ENCODE measurements around the gene DDX46.
A peak's percentile ranks its signal among the peaks of the same experiment; 100 is the strongest.
"Not testable (repeated sequence)": the region's sequence is repeated elsewhere in the genome, so short reads cannot be mapped to it uniquely, and the experiment has no call there.

Gene DDX46

DNA sequence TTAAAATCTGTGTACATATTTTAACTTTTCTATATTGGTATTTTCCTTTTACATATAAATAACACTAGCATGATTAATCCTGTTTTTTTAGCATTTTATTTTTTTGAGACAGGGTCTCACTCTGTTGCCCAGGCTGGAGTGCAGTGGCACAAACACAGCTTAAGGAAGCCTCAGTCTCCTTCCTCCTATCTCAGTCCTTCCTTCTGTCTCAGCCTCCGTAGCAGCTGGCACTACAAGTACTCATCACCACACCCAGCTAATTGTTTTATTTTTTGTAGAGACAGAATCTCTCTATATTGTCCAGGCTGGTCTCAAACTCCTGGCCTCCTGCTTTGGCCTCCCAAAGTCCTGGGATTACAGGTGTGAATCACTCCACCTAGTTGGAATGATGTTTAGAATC, 85.7 kb downstream of the DDX46 start:
- no peak for DNase-seq (ENCODE audit: low spot score)

GRCh38 chr5:134845335-134845851, 86.8 kb downstream of the DDX46 start:
- DNase-seq (ENCODE audit: low spot score), result no peak

- peak; percentile 93 for DNase-seq (ENCODE audit: low spot score)
These were observed 87.5 kb downstream of the DDX46 start, which contains the start of gene C5orf24 for GRCh38 chr5:134845852-134846640. TSS of gene C5orf24 (plus strand) at chr5:134845968. CDS start at chr5:134854901, 8,933 bp downstream.

DNA sequence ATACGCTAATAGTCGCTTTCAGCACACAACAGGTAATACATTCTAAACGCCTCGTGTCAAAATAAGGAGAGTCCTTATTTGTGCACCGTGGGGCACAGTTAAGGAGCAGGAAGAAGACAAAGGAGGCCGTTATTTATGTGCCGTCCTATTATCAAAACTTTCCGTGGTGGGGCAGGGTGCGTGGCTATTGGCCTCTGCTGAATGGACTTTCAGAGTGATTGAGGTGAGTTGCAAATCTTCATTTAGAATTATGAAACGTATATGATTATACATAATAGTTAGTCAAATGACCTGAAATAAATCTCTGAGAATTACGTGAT, 88.0 kb downstream of the DDX46 start:
- DNase-seq (ENCODE audit: low spot score), result peak; percentile 12

DNA sequence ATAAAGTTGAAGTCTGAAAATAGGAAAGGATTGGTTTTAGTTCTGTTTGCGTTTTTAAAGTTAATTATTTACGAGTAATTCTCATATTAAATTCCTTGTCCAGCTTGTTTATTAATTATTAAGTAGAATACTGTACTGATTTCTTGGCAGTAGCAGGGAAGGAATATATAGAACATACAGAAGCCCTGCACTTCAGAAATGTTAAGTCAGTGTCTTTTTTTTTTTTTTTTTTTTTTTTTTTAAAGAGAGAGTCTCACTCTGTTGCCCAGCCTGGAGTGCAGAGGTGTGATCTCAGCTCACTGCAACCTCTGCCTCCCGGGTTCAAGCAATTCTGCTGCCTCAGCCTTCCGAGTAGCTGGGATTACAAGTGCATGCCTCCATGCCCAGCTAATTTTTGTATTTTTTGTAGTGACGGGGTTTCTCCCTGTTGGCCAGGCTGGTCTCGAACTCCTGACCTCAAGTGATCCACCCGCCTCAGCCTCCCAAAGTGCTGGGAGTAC, 90.9 kb downstream of the DDX46 start:
- not testable (repeated sequence) for DNase-seq (ENCODE audit: low spot score)

- peak; percentile 7 for DNase-seq (ENCODE audit: low spot score)
These were observed 92.8 kb downstream of the DDX46 start for GRCh38 chr5:134851307-134851923.

- DNase-seq (ENCODE audit: low spot score), result not testable (repeated sequence)
These were observed 97.9 kb downstream of the DDX46 start for GRCh38 chr5:134856465-134856864.

DNA sequence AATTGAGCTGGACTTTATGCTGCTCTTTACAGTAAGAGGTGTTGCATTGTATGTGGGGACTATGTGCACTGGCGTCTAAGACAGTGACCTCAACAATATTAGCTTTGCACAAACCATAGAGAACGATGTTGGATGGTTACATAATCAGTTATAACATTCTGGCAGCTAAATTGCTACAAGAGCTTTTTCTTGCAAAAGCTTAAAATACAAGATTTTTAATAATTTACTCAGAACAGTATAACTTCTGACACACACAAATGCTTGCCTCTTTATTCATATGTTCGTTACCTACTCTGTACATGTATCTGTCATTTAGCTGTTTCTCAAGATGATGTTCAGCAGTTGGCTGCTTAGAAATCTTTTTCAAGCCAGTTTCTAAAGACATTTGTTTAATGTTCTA, 98.8 kb downstream of the DDX46 start:
- DNase-seq (ENCODE audit: low spot score), result no peak

DNA sequence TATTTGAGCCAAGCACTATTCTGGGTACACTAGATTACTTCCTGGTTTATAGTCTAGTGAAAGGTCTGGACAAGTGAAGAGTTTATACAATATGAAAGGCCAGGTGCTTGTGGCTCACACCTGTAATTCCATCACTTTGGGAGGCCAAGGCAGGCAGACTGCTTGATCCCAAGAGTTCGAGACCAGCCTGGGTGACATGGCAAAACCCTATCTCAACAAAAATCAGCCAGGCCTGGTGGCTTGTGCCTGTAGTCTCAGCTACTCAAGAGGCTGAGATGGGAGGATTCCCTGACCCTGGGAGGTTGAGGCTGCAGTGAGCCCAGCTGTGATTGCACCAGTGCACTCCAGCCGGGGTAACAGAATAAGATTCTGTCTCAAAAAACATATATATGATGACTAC, 106.1 kb downstream of the DDX46 start:
- no peak for DNase-seq (ENCODE audit: low spot score)

DNA sequence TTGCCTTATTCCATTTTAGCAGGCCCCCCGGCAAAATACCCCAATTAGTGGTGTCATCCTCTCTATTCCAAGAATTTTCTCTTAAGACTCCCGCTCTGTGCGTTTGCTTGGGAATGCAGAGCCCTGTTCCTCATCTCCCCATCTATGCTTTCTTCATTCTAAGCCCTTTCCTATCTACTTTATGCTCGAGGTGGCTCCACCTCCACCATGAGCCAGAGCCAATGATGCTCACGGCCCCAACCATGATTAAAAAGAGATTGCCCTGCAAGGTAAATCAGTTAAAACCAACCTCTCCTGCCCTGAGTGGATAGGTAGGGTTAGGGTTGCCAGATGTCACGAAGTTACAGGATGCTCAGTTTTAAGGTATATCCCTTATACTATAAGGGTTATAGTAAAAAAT, 114.9 kb downstream of the DDX46 start:
- DNase-seq (ENCODE audit: low spot score), result peak; percentile 8

DNA sequence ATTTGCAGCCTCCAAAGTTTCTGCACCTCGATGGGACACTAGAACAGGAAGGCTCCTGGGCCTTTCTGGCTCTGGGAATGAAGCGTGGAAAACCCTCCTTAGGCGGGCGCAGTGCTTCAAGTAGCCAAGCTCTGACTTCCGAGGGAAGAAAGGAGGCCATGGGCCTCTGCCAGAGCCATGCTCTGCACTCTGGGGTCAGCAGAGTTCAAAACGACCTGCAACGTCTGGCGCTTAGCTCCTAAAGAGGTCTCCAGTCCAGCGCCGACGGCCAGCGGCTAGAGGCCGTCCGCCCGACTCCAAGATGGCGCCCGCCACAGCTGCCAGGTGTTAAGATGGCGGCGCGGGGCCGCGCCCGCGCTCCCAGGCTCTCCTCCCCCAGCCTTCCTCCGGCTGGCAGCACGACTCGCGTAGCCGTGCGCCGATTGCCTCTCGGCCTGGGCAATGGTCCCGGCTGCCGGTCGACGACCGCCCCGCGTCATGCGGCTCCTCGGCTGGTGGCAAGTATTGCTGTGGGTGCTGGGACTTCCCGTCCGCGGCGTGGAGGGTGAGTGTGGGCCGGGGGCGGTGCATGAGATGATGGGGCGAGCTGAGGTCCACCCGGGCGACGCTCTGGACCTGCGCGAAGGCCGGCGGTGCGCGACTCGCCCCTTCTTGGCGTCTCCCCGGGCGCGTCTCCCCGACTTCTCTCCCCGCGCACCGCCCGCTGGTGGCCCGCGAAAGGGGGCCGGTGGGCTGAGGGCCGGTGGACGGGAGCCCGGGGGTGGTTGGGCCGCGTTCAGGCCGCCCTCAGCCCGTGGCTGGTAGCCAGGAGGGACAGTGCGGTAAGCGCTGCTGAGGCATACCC, 115.6 kb downstream of the DDX46 start, which contains the start of gene TXNDC15:
TSS of gene TXNDC15 (plus strand) at position 385 of the 844 bp plus-strand sequence. CDS start at position 442, 57 bp downstream.
- peak; percentile 76 for DNase-seq (ENCODE audit: low spot score)

DNA sequence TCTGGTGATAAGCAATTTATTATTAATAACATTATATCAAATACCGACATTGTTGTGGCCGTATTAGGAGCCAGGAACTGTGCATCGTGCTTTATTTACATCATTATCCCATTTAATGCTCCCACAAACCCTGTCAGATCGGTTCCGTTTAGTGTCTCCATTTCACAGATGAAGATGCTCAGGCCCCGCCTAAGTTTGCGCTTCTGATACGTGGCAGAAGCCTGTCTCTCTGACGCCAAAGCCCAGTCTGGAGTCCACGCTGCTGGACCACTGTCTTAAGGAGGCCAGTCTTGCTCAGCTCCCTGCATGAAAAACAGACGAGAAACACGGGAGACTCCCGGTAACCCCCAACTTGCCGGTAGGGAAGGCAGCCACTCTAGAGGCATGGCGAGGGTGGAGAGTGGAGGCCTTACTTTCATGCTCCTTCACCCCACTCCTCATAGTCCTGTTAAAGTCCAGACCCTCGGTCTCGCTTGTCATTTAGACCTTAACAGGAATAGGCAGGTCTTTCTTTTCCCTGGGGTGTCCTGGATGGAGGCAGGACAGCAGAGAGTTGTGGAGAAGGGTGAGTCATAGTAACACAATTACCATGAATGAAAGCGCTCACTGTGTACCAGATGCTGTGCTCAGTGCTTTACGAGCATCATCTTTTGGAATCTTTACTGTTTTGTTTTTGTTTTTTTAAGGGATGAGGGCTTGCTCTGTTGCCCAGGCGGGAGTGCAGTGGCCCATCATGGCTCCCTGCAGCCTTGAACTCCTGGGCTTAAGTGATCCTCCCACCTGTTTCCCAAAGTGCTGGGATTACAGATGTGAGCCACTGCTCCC, 116.5 kb downstream of the DDX46 start:
- peak; percentile 31 for DNase-seq (ENCODE audit: low spot score)

DNA sequence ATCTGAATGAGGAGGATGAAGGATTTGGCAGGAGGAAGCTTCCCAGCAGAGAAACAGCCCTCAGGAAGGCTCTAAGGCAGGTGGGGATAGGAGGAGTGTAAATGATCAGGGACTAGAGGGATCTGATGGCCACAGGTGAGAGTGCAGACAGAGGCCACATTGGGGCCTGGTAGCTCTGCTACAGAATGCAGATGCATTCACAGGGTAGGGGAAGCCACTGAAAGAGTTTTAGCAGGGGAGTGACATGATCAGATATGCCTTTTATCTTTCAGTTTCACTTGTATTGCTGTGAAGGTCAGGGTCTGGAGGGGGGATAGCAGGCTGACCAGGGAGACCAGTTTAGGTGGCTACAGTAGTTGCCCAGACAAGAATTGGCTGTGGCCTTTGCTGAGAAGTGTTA, 118.6 kb downstream of the DDX46 start:
- no peak for DNase-seq (ENCODE audit: low spot score)

- no peak for DNase-seq (ENCODE audit: low spot score)
These were observed 119.8 kb downstream of the DDX46 start for GRCh38 chr5:134878403-134878802.

GRCh38 chr5:134879456-134879855, 120.9 kb downstream of the DDX46 start:
- no peak for DNase-seq (ENCODE audit: low spot score)
